Endothelial cell of umbilical vein (primary cell): ENCODE data around the gene LNPK. TPM values are rescaled to one million over a fixed set of nuclear protein-coding genes. Genes with fewer than 3 reads are reported as not detected.

Source experiments
- BruUV-seq: library from RNA; stranded (reverse); fragments of 400-500 nt; replicated peaks from 2 replicates; lab custom pipeline; 2021; lab: Mats Ljungman, UMichigan
- CTCF ChIA-PET: fragments of 300-600, 350-600 bp; sonication (Branson Sonifier 250); formaldehyde crosslinking; loops from one replicate; lab custom pipeline; 2021; ENCODE audit warnings: antibody characterized with exemption, inconsistent platforms; lab: Charles Lee
- POLR2A ChIA-PET: fragments of 300-600, 350-600 bp; sonication (Branson Sonifier 250); formaldehyde crosslinking; loops from one replicate; lab custom pipeline; 2021; ENCODE audit warnings: antibody characterized with exemption, inconsistent platforms; lab: Charles Lee
- DNase-seq: peaks from one replicate; pipeline ENCODE4 v3.0.0-alpha.2; 2011; ENCODE audit warnings: low read depth, low spot score
- FAIRE-seq: peaks from 2 replicates; lab custom pipeline; 2011; peaks lifted over from hg19 to GRCh38; lab: Jason Lieb, UNC
- H2AFZ ChIP-seq: 2 replicates; pipeline ENCODE4 v1.6.0; 2012; ENCODE audit warnings: low read depth, low read length, control low read depth, inconsistent platforms
- H3K27ac ChIP-seq: 2 replicates; pipeline ENCODE4 v1.5.1; 2011; ENCODE audit warnings: low read depth, mild to moderate bottlenecking, control low read depth, low read length, moderate library complexity; ENCODE audit not compliant: insufficient read depth
- H3K27me3 ChIP-seq, 2 experiments: 2 replicates each; pipeline versions ENCODE4 v1.6.0 to v1.6.1; 2011; ENCODE audit warnings: low read length in 2 of 2, mixed read lengths in 1 of 2; ENCODE audit not compliant: control insufficient read depth in 2 of 2, insufficient read depth in 2 of 2
- H3K36me3 ChIP-seq, 2 experiments: 2 replicates in 1 of 2; 3 replicates in 1 of 2; pipeline ENCODE4 v1.5.1; 2011; ENCODE audit warnings: low read length in 2 of 2, mild to moderate bottlenecking in 1 of 2, moderate library complexity in 1 of 2; ENCODE audit not compliant: control insufficient read depth in 2 of 2, insufficient read depth in 2 of 2; ENCODE audit errors: extremely low read depth in 1 of 2
- H3K4me1 ChIP-seq: 3 replicates; pipeline ENCODE4 v1.5.1; 2011; ENCODE audit warnings: mild to moderate bottlenecking, low read length; ENCODE audit not compliant: control insufficient read depth, insufficient read depth; ENCODE audit errors: extremely low read depth
- H3K4me2 ChIP-seq: 2 replicates; pipeline ENCODE4 v1.6.1; 2011; ENCODE audit warnings: low read length, control low read depth, mixed read lengths; ENCODE audit not compliant: insufficient read depth
- H3K4me3 ChIP-seq, 3 experiments: fragments of 200-600 bp in 1 of 3; sonication (generic), shearing (Covaris generic) in 1 of 3; replicated peaks in 1 of 3; 2 replicates each; pipeline ENCODE4 v1.5.1; 2011 to 2016; ENCODE audit warnings: control low read depth in 3 of 3, low read length in 3 of 3, mild to moderate bottlenecking in 2 of 3, inconsistent platforms in 1 of 3, low read depth in 1 of 3, moderate library complexity in 1 of 3; ENCODE audit not compliant: insufficient read depth in 1 of 3
- H3K79me2 ChIP-seq: 2 replicates; pipeline ENCODE4 v1.6.0; 2012; ENCODE audit warnings: low read length, inconsistent platforms; ENCODE audit not compliant: control insufficient read depth, insufficient read depth
- H3K9ac ChIP-seq: replicated peaks from 2 replicates; pipeline ENCODE3; 2011; ENCODE audit warnings: low read length, control low read depth; ENCODE audit not compliant: insufficient read depth; ENCODE audit errors: extremely low read depth
- H3K9me1 ChIP-seq: replicated peaks from 3 replicates; pipeline ENCODE4 v1.6.0; 2011; ENCODE audit warnings: mild to moderate bottlenecking, low read length; ENCODE audit not compliant: control insufficient read depth, insufficient read depth; ENCODE audit errors: extremely low read depth
- H3K9me3 ChIP-seq: replicated peaks from 2 replicates; pipeline ENCODE4 v1.5.1; 2012; ENCODE audit warnings: low read length, inconsistent platforms; ENCODE audit not compliant: control insufficient read depth, insufficient read depth
- H4K20me1 ChIP-seq: replicated peaks from 2 replicates; pipeline ENCODE3; 2011; ENCODE audit warnings: mild to moderate bottlenecking, low read length; ENCODE audit not compliant: control insufficient read depth, insufficient read depth; ENCODE audit errors: extremely low read depth
- EZH2 ChIP-seq: IDR thresholded peaks from 2 replicates; pipeline ENCODE4 v1.6.1; 2012; ENCODE audit warnings: borderline replicate concordance, low read depth, mild to moderate bottlenecking, moderate library complexity, low read length, inconsistent platforms; ENCODE audit not compliant: severe bottlenecking
- FOS ChIP-seq: IDR thresholded peaks from 2 replicates; pipeline ENCODE4 v1.6.1; 2011; ENCODE audit warnings: mild to moderate bottlenecking, low read length, moderate library complexity, borderline replicate concordance; ENCODE audit not compliant: insufficient read depth
- GATA2 ChIP-seq: IDR thresholded peaks from 2 replicates; pipeline ENCODE4 v1.7.0; 2011; ENCODE audit warnings: low read depth, mild to moderate bottlenecking, moderate library complexity, mixed read lengths, low read length; ENCODE audit not compliant: insufficient read length, insufficient read depth
- JUN ChIP-seq: IDR thresholded peaks from 2 replicates; pipeline ENCODE4 v1.6.1; 2011; ENCODE audit warnings: borderline replicate concordance, low read depth; ENCODE audit not compliant: insufficient read length, insufficient read depth
- MYC ChIP-seq: IDR thresholded peaks from one replicate; pipeline ENCODE4 v1.6.1; 2011; ENCODE audit warnings: mild to moderate bottlenecking, low read depth, low read length
- POLR2A ChIP-seq: IDR thresholded peaks from 2 replicates; pipeline ENCODE4 v1.6.1; 2012; ENCODE audit warnings: low read depth, mild to moderate bottlenecking, control low read depth, low read length
- POLR2AphosphoS5 ChIP-seq: IDR thresholded peaks from 2 replicates; pipeline ENCODE4 v1.6.1; 2012; ENCODE audit warnings: low read depth, mild to moderate bottlenecking, control low read depth, low read length, moderate library complexity; ENCODE audit not compliant: insufficient read depth
- dilution Hi-C: fragments of 300-500 bp; cut with MboI; formaldehyde crosslinking; loops from one replicate; pipeline ENCODE4 v1.15.0; 2019; ENCODE audit warnings: low sequenced_read_pairs; ENCODE audit not compliant: extremely low pct_ligation_motif_present
- intact Hi-C: fragments of 100-400 bp; cut with micrococcal nuclease; formaldehyde crosslinking; loops from one replicate; pipeline ENCODE4 v1.10.0; 2022
- polyA plus RNA-seq, 4 experiments: library from polyadenylated mRNA; depleted of rRNA in 3 of 4; stranded (reverse) in 3 of 4; unstranded in 1 of 4; fragments of >200 nt; gene quantifications; 2 replicates each; pipeline versions ENCODE4 v1.2.1 to v1.2.3, GENCODE V29; 2011 to 2012; ENCODE audit warnings: missing spikeins in 1 of 4
- total RNA-seq: library from RNA; stranded (reverse); gene quantifications from 2 replicates; pipeline ENCODE4 v1.2.3, GENCODE V29; 2021
- TF ChIP-seq, protein P1 (sequence below): IDR thresholded peaks from 2 replicates; pipeline ENCODE4 v1.6.1; 2011; ENCODE audit not compliant: insufficient read depth, insufficient read length
- TF ChIP-seq, protein P2 (sequence below), 2 donors: IDR thresholded peaks; 1 replicate in 1 of 2; 2 replicates in 1 of 2; pipeline ENCODE4 v1.5.1; 2011; ENCODE audit warnings: low read length in 2 of 2, mild to moderate bottlenecking in 2 of 2, moderate library complexity in 2 of 2, control low read depth in 1 of 2, inconsistent platforms in 1 of 2, low read depth in 1 of 2; ENCODE audit not compliant: insufficient read depth in 1 of 2; ENCODE audit errors: extremely low read depth in 1 of 2

The LNPK gene
- total and polyA plus RNA-seq, 2 donors (not counting 3 experiments of a cell fraction or from before 2014, with no cell fraction given), result 2.4 to 11.2 TPM

DNA sequence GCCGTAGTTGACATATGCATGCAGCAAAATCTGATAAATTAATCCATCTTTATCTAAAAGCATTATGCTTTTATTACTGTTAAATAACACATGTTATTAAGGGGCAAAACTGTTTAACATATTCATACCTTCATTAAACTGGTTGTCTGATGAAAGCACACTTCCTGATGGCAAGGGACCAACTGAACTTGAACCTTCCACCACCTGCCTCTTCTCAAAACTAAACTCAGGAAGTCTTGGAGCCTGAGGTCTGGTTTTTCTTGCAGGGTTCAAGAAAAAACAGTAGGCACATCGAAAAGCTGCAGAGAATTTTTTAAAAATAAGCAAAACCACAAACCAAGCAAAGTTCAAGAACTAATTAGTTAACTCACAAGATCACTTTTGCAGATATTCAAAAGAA, 64.9 kb downstream of the LNPK start:
- Histone ChIP-seq H3K9me1 (no peaks in the 10 kb centered on the region), H3K4me3 (no peak overlapping the region), H3K79me2 (no peaks in the 10 kb centered on the region), H2AFZ (no peak overlapping the region), H3K9ac (no peak overlapping the region), H3K36me3 (peaks cover 0 to 3% of the 10 kb centered on the region in 2 experiments), H3K9me3 (no peaks in the 10 kb centered on the region), H3K4me1 (no peaks in the 10 kb centered on the region), H3K4me2 (no peak overlapping the region), H3K27me3 (no peaks in the 10 kb centered on the region), H4K20me1 (no peaks in the 10 kb centered on the region), H3K27ac (no peak overlapping the region)
- POLR2A ChIA-PET, result no interaction called here
- dilution Hi-C loops (no loop called here), intact Hi-C loops (no loop called here)
- TF ChIP-seq GATA2 (no peak), MYC (no peak), EZH2 (no peak), FOS (no peak), JUN (no peak), POLR2A (no peak), POLR2AphosphoS5 (no peak)
- TF ChIP-seq, protein P1, sequence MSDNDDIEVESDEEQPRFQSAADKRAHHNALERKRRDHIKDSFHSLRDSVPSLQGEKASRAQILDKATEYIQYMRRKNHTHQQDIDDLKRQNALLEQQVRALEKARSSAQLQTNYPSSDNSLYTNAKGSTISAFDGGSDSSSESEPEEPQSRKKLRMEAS, result no peak
- TF ChIP-seq, protein P2, sequence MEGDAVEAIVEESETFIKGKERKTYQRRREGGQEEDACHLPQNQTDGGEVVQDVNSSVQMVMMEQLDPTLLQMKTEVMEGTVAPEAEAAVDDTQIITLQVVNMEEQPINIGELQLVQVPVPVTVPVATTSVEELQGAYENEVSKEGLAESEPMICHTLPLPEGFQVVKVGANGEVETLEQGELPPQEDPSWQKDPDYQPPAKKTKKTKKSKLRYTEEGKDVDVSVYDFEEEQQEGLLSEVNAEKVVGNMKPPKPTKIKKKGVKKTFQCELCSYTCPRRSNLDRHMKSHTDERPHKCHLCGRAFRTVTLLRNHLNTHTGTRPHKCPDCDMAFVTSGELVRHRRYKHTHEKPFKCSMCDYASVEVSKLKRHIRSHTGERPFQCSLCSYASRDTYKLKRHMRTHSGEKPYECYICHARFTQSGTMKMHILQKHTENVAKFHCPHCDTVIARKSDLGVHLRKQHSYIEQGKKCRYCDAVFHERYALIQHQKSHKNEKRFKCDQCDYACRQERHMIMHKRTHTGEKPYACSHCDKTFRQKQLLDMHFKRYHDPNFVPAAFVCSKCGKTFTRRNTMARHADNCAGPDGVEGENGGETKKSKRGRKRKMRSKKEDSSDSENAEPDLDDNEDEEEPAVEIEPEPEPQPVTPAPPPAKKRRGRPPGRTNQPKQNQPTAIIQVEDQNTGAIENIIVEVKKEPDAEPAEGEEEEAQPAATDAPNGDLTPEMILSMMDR (IDR thresholded peaks at IDR 0.05; ENCODE audit: extremely low read depth in 1 of 2, insufficient read depth in 1 of 2, low read depth in 1 of 2, low read length in 2 of 2), result no peak
- BruUV-seq, result no TSS peak
- CTCF ChIA-PET, result interaction anchor here (0.7 to 0.8 kb wide), 2 partner anchors 8 to 35 kb away, joined by 3 read pairs; no protein-coding TSS in a partner anchor
- DNase-seq, result peak; percentile 48
- no peak for FAIRE-seq
